K562 (cell line): ENCODE results near the gene ZDHHC15. TPM values are rescaled to one million over a fixed set of nuclear protein-coding genes. Genes with fewer than 3 reads are reported as not detected.

Experiments used
- ARID3A ChIP-seq: IDR thresholded peaks from 2 replicates; pipeline ENCODE4 v1.6.1; 2012; ENCODE audit warnings: low read depth, low read length, improper control_type of control experiment, borderline replicate concordance
- ATF1 ChIP-seq, 2 experiments: fragments of 450-650 bp in 1 of 2; IDR thresholded peaks; 2 replicates each; pipeline ENCODE4 v1.6.1; 2016; ENCODE audit warnings: missing compliant biosample characterization in 1 of 2, missing genetic modification characterization in 1 of 2
- BRD9 ChIP-seq: fragments of 450-650 bp; IDR thresholded peaks from 2 replicates; pipeline ENCODE4 v1.6.1; 2018; ENCODE audit warnings: low read depth; ENCODE audit not compliant: partially characterized antibody
- PHTF2 ChIP-seq: fragments of 250-450 bp; sonication (Bioruptor Pico); IDR thresholded peaks from 2 replicates; pipeline ENCODE4 v1.5.0; 2021; ENCODE audit warnings: mild to moderate bottlenecking
- SRSF3 ChIP-seq: fragments of 200-400 bp; formaldehyde crosslinking; IDR thresholded peaks from 2 replicates; pipeline ENCODE4 v1.6.1; 2016; ENCODE audit warnings: mild to moderate bottlenecking, low read length, moderate library complexity; ENCODE audit not compliant: insufficient read depth
- ZBTB1 ChIP-seq: sonication (generic); formaldehyde crosslinking; IDR thresholded peaks from 2 replicates; pipeline ENCODE4 v1.8.1; 2023; ENCODE audit warnings: missing genetic modification reagents, low read depth, mild to moderate bottlenecking, borderline replicate concordance
- ZNF124 ChIP-seq: sonication (generic); formaldehyde crosslinking; IDR thresholded peaks from 2 replicates; pipeline ENCODE4 v1.8.1; 2022; ENCODE audit warnings: missing genetic modification reagents
- ZNF347 ChIP-seq: fragments of 450-650 bp; formaldehyde crosslinking; IDR thresholded peaks from 2 replicates; pipeline ENCODE4 v1.4.0; 2020; ENCODE audit warnings: low read depth, mild to moderate bottlenecking, moderate library complexity
- ZNF592 ChIP-seq: fragments of 450-650 bp; IDR thresholded peaks from 2 replicates; pipeline ENCODE4 v1.6.1; 2017; ENCODE audit warnings: antibody characterized with exemption, mild to moderate bottlenecking
- ZNF696 ChIP-seq: fragments of 250-450 bp; sonication (Bioruptor Pico); conservative IDR thresholded peaks from 2 replicates; pipeline ENCODE4 v1.4.0; 2020; ENCODE audit warnings: mild to moderate bottlenecking, moderate library complexity
- polyA plus RNA-seq, 8 experiments: library from polyadenylated mRNA; depleted of rRNA in 4 of 8; stranded (reverse) in 5 of 8; unstranded in 3 of 8; fragments of >200 nt; fragmentation: Nextera tagmentation in 2 of 8; fragmentation: Illumina TruSeq in 1 of 8; extraction: Ambion mirVana in 2 of 8; extraction: Trizol in 1 of 8; gene quantifications; 2 replicates each; pipeline versions ENCODE4 v1.2.1 to v1.2.3, GENCODE V29; 2011 to 2014; ENCODE audit warnings: inconsistent platforms in 1 of 8, missing spikeins in 1 of 8
- total RNA-seq, 7 experiments: library from RNA; depleted of rRNA in 6 of 7; stranded (reverse); fragments of >200 nt in 6 of 7; fragmentation: Illumina TruSeq in 2 of 7; extraction: Trizol in 2 of 7; gene quantifications; 2 replicates each; pipeline versions ENCODE4 v1.2.1 to v1.2.3, GENCODE V29; 2011 to 2021; ENCODE audit warnings: low replicate concordance in 1 of 7

ZDHHC15 gene
- total and polyA plus RNA-seq, 9 of the 15 experiments (the other 6 are each of a cell fraction or from before 2014, with no cell fraction given), result 0.01 to 0.07 (median 0.04) TPM; not detected in 4

- TF ChIP-seq ZNF592 (no peak), ZNF347 (CRISPR knock-in tag) (no peak), ATF1 (CRISPR knock-in tag; IDR thresholded peaks at IDR 0.05) (no peak), ATF1 (tag; IDR thresholded peaks at IDR 0.05) (no peak), SRSF3 (no peak), BRD9 (no peak), ZBTB1 (CRISPR knock-in tag) (no peak), ARID3A (no peak), ZNF124 (CRISPR knock-in tag) (no peak), PHTF2 (no peak), ZNF696 (no peak)
Observed at GRCh38 chrX:75369721-75370120, 153.1 kb downstream of the ZDHHC15 start (continued).
